HG03520 (cell line): ENCODE data around the gene B4GALNT1.
A peak's percentile ranks its signal among the peaks of the same experiment; 100 is the strongest.

Source experiments
- ATAC-seq: cut with Tn5 transposase; IDR thresholded peaks from one replicate; pipeline ENCODE4 v1.9.1; 2021; ENCODE audit warnings: mild to moderate bottlenecking, moderate library complexity; ENCODE audit not compliant: unreplicated experiment

The B4GALNT1 gene

GRCh38 chr12:57609781-57610553, 23.0 kb downstream of the B4GALNT1 start:
- ATAC-seq, result no peak

- no peak for ATAC-seq
These were observed 23.8 kb downstream of the B4GALNT1 start for GRCh38 chr12:57609101-57609780.

GRCh38 chr12:57607958-57608663, 24.9 kb downstream of the B4GALNT1 start:
- no peak for ATAC-seq

- no peak for ATAC-seq
These were observed 26.2 kb downstream of the B4GALNT1 start for GRCh38 chr12:57606821-57607220.

- no peak for ATAC-seq
These were observed 26.6 kb downstream of the B4GALNT1 start for GRCh38 chr12:57606399-57606798.

- no peak for ATAC-seq
These were observed 27.1 kb downstream of the B4GALNT1 start for GRCh38 chr12:57605811-57606311.

- ATAC-seq, result no peak
These were observed 27.8 kb downstream of the B4GALNT1 start for GRCh38 chr12:57604992-57605810.

- no peak for ATAC-seq
These were observed 28.5 kb downstream of the B4GALNT1 start, which contains the start of gene DTX3 for GRCh38 chr12:57604454-57604991. TSS of gene DTX3 (plus strand) at chr12:57604824. CDS start at chr12:57606518, 1,694 bp downstream.

GRCh38 chr12:57603815-57604453, 29.1 kb downstream of the B4GALNT1 start:
- ATAC-seq, result no peak

- no peak for ATAC-seq
These were observed 29.7 kb downstream of the B4GALNT1 start for GRCh38 chr12:57603324-57603723.

- ATAC-seq, result no peak
These were observed 30.5 kb downstream of the B4GALNT1 start for GRCh38 chr12:57602544-57602943.

- no peak for ATAC-seq
These were observed 32.6 kb downstream of the B4GALNT1 start for GRCh38 chr12:57600395-57600794.

- no peak for ATAC-seq
These were observed 39.8 kb downstream of the B4GALNT1 start for GRCh38 chr12:57593187-57593586.

GRCh38 chr12:57592551-57593165, 40.3 kb downstream of the B4GALNT1 start:
- no peak for ATAC-seq

GRCh38 chr12:57591782-57592325, 41.1 kb downstream of the B4GALNT1 start:
- ATAC-seq, result no peak

GRCh38 chr12:57590864-57591781, 41.9 kb downstream of the B4GALNT1 start, which contains the start of gene PIP4K2C:
TSS of gene PIP4K2C (plus strand) at chr12:57591192. CDS start at chr12:57591290, 98 bp downstream.
- peak; percentile 95 for ATAC-seq

GRCh38 chr12:57590479-57590863, 42.5 kb downstream of the B4GALNT1 start:
- ATAC-seq, result no peak
